HepG2 (cell line): Measurements from ENCODE around the gene RAD52. TPM values are rescaled to one million over a fixed set of nuclear protein-coding genes. Genes with fewer than 3 reads are reported as not detected.

Source experiments
- ATF2 ChIP-seq: sonication (generic); formaldehyde crosslinking; IDR thresholded peaks from 2 replicates; pipeline ENCODE4 v1.4.0; 2020; ENCODE audit warnings: missing genetic modification reagents
- BATF2 ChIP-seq: sonication (generic); formaldehyde crosslinking; IDR thresholded peaks from 2 replicates; pipeline ENCODE4 v1.8.0; 2022; ENCODE audit warnings: mild to moderate bottlenecking, missing genetic modification reagents, moderate library complexity
- ELK4 ChIP-seq: sonication (generic); formaldehyde crosslinking; IDR thresholded peaks from 2 replicates; pipeline ENCODE4 v1.9.0; 2021; ENCODE audit warnings: missing genetic modification reagents, borderline replicate concordance
- GATA4 ChIP-seq: sonication (generic); IDR thresholded peaks from 2 replicates; pipeline ENCODE4 v1.6.1; 2016; ENCODE audit warnings: antibody characterized with exemption, low read depth, borderline replicate concordance
- KDM1A ChIP-seq: IDR thresholded peaks from 2 replicates; pipeline ENCODE4 v1.6.1; 2016; ENCODE audit warnings: missing compliant biosample characterization
- MATR3 ChIP-seq: sonication (generic); formaldehyde crosslinking; IDR thresholded peaks from 2 replicates; pipeline ENCODE4 v1.4.0; 2020; ENCODE audit warnings: missing genetic modification reagents
- NCOA2 ChIP-seq: sonication (generic); formaldehyde crosslinking; IDR thresholded peaks from 2 replicates; pipeline ENCODE4 v1.8.0; 2022; ENCODE audit warnings: inconsistent platforms
- NFYC ChIP-seq: IDR thresholded peaks from 2 replicates; pipeline ENCODE4 v1.6.1; 2016; ENCODE audit warnings: missing genetic modification reagents, missing compliant biosample characterization
- NKX3-1 ChIP-seq: sonication (generic); formaldehyde crosslinking; IDR thresholded peaks from 2 replicates; pipeline ENCODE4 v1.5.0; 2020; ENCODE audit warnings: missing genetic modification reagents
- NRL ChIP-seq: sonication (generic); formaldehyde crosslinking; IDR thresholded peaks from 2 replicates; pipeline ENCODE4 v1.5.0; 2020; ENCODE audit warnings: missing genetic modification reagents, mild to moderate bottlenecking, moderate library complexity, borderline replicate concordance
- PAWR ChIP-seq: sonication (generic); formaldehyde crosslinking; IDR thresholded peaks from 2 replicates; pipeline ENCODE4 v1.4.0; 2020; ENCODE audit warnings: missing genetic modification reagents, mild to moderate bottlenecking, borderline replicate concordance
- RBAK ChIP-seq: sonication (generic); formaldehyde crosslinking; IDR thresholded peaks from 2 replicates; pipeline ENCODE4 v1.5.1; 2020; ENCODE audit warnings: mild to moderate bottlenecking, missing genetic modification reagents
- RFX1 ChIP-seq: fragments of 450-650 bp; IDR thresholded peaks from 2 replicates; pipeline ENCODE4 v1.6.1; 2017
- SKIL ChIP-seq: sonication (generic); formaldehyde crosslinking; IDR thresholded peaks from 2 replicates; pipeline ENCODE4 v1.8.0; 2022; ENCODE audit warnings: missing genetic modification reagents, mild to moderate bottlenecking, moderate library complexity, borderline replicate concordance
- SMAD1 ChIP-seq: sonication (generic); formaldehyde crosslinking; IDR thresholded peaks from 2 replicates; pipeline ENCODE4 v1.4.0; 2020; ENCODE audit warnings: missing genetic modification reagents, low read depth, mild to moderate bottlenecking, borderline replicate concordance
- SP2 ChIP-seq: sonication (generic); formaldehyde crosslinking; IDR thresholded peaks from 2 replicates; pipeline ENCODE4 v1.5.1; 2020; ENCODE audit warnings: mild to moderate bottlenecking, missing genetic modification reagents
- ZNF296 ChIP-seq: sonication (generic); formaldehyde crosslinking; conservative IDR thresholded peaks from 2 replicates; pipeline ENCODE4 v1.5.0; 2020; ENCODE audit warnings: mild to moderate bottlenecking, missing genetic modification reagents
- ZNF34 ChIP-seq: sonication (generic); formaldehyde crosslinking; IDR thresholded peaks from 2 replicates; pipeline ENCODE4 v1.4.0; 2020; ENCODE audit warnings: mild to moderate bottlenecking, missing genetic modification reagents, borderline replicate concordance
- ZNF501 ChIP-seq: sonication (generic); formaldehyde crosslinking; IDR thresholded peaks from 2 replicates; pipeline ENCODE4 v1.5.1; 2020; ENCODE audit warnings: mild to moderate bottlenecking, moderate library complexity, missing genetic modification reagents
- ZNF775 ChIP-seq: sonication (generic); formaldehyde crosslinking; IDR thresholded peaks from 2 replicates; pipeline ENCODE4 v1.4.0; 2020; ENCODE audit warnings: missing genetic modification reagents, mild to moderate bottlenecking, moderate library complexity, borderline replicate concordance
- polyA plus RNA-seq, 8 experiments: library from polyadenylated mRNA; depleted of rRNA in 3 of 8; stranded (reverse) in 7 of 8; unstranded in 1 of 8; fragments of >200 nt; fragmentation: Illumina TruSeq in 4 of 8; extraction: Trizol in 4 of 8; gene quantifications; 2 replicates each; pipeline versions ENCODE4 v1.2.1 to v1.2.3, GENCODE V29; 2011 to 2016; ENCODE audit warnings: low read depth in 4 of 8, missing spikeins in 1 of 8, mixed read lengths in 1 of 8; ENCODE audit not compliant: insufficient read depth in 1 of 8
- total RNA-seq, 5 experiments: library from RNA; depleted of rRNA; stranded (reverse); fragments of >200 nt; fragmentation: Illumina TruSeq; extraction: Trizol; gene quantifications; 2 replicates each; pipeline ENCODE4 v1.2.3, GENCODE V29; 2016; ENCODE audit warnings: low read depth in 1 of 5
- TF ChIP-seq, protein P1 (sequence below), 2 experiments: fragments of 450-650 bp in 1 of 2; sonication (generic) in 1 of 2; formaldehyde crosslinking; IDR thresholded peaks; 2 replicates each; pipeline versions ENCODE4 v1.5.0 to v1.8.0; 2020 to 2022; ENCODE audit warnings: mild to moderate bottlenecking in 1 of 2, missing genetic modification reagents in 1 of 2

RAD52 gene
- total and polyA plus RNA-seq, 2 of the 13 experiments (the other 11 are each of a cell fraction or from before 2014, with no cell fraction given) = 14.3 to 19.9 TPM

GRCh38 chr12:949453-950191 is at the start of gene RAD52 (continued):
- no peak for TF ChIP-seq ZNF296 (CRISPR knock-in tag)
- no peak for TF ChIP-seq SKIL
- no peak for TF ChIP-seq MATR3 (CRISPR knock-in tag)
- no peak for TF ChIP-seq SP2 (CRISPR knock-in tag)
- TF ChIP-seq KDM1A (CRISPR knock-in tag) = peak; percentile 19; the same call in 1 of the 2 replicates
- TF ChIP-seq NKX3-1 = peak; percentile 72; the same call in 1 of the 2 replicates
- peak; percentile 82; the same call in 1 of the 2 replicates for TF ChIP-seq ZNF34 (CRISPR knock-in tag)
- no peak for TF ChIP-seq RFX1
- TF ChIP-seq NRL (CRISPR knock-in tag) = peak; percentile 15; the same call in 1 of the 2 replicates
- TF ChIP-seq, protein P1, sequence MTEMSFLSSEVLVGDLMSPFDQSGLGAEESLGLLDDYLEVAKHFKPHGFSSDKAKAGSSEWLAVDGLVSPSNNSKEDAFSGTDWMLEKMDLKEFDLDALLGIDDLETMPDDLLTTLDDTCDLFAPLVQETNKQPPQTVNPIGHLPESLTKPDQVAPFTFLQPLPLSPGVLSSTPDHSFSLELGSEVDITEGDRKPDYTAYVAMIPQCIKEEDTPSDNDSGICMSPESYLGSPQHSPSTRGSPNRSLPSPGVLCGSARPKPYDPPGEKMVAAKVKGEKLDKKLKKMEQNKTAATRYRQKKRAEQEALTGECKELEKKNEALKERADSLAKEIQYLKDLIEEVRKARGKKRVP (CRISPR knock-in tag; IDR thresholded peaks at IDR 0.05) = no peak; a peak in 1 of 4 replicates
- 0 out of 2 replicates have a peak, but pooled peaks have one; percentile 48 for TF ChIP-seq GATA4
- TF ChIP-seq ATF2 (CRISPR knock-in tag) = peak; percentile 51
- TF ChIP-seq ZNF501 (CRISPR knock-in tag) = peak; percentile 79; the same call in 1 of the 2 replicates
- TF ChIP-seq RBAK (CRISPR knock-in tag) = no peak
- TF ChIP-seq BATF2 (CRISPR knock-in tag) = peak; percentile 59; the same call in 1 of the 2 replicates
- TF ChIP-seq ZNF775 = no peak
- TF ChIP-seq ELK4 (CRISPR knock-in tag) = no peak
- TF ChIP-seq SMAD1 (CRISPR knock-in tag) = peak; percentile 65; the same call in 1 of the 2 replicates
- TF ChIP-seq NFYC (CRISPR knock-in tag) = no peak
- TF ChIP-seq PAWR = no peak
- TF ChIP-seq NCOA2 (CRISPR knock-in tag) = peak; percentile 40
